HG03025 (cell line): ENCODE data around the gene USP6NL.

Experiments used
- ATAC-seq: cut with Tn5 transposase; IDR thresholded peaks from one replicate; pipeline ENCODE4 v1.9.1; 2021; ENCODE audit warnings: mild to moderate bottlenecking, moderate library complexity; ENCODE audit not compliant: unreplicated experiment, low FRiP score

The USP6NL gene

GRCh38 chr10:11617233-11617632, 5.8 kb upstream of the USP6NL start:
- no peak for ATAC-seq

GRCh38 chr10:11616021-11616420, 4.6 kb upstream of the USP6NL start:
- no peak for ATAC-seq

GRCh38 chr10:11615396-11615795, 3.9 kb upstream of the USP6NL start:
- ATAC-seq, result no peak

- ATAC-seq, result no peak
Measured at GRCh38 chr10:11612021-11613001, 861 bp upstream of the USP6NL start.

- ATAC-seq, result peak; percentile 6
Measured at GRCh38 chr10:11610826-11611247, 613 bp downstream of the USP6NL start.

- no peak for ATAC-seq
Measured at GRCh38 chr10:11610166-11610825, 1.2 kb downstream of the USP6NL start.

- no peak for ATAC-seq
Measured at GRCh38 chr10:11609492-11610093, 1.9 kb downstream of the USP6NL start.

- no peak for ATAC-seq
Measured at GRCh38 chr10:11609052-11609451, 2.4 kb downstream of the USP6NL start.

GRCh38 chr10:11608159-11609013, 3.1 kb downstream of the USP6NL start:
- no peak for ATAC-seq

- ATAC-seq, result no peak
Measured at GRCh38 chr10:11605807-11606408, 5.5 kb downstream of the USP6NL start.

- no peak for ATAC-seq
Measured at GRCh38 chr10:11604865-11605650, 6.4 kb downstream of the USP6NL start.

GRCh38 chr10:11603741-11604140, 7.7 kb downstream of the USP6NL start:
- no peak for ATAC-seq

- no peak for ATAC-seq
Measured at GRCh38 chr10:11602919-11603523, 8.4 kb downstream of the USP6NL start.

GRCh38 chr10:11602358-11602757, 9.1 kb downstream of the USP6NL start:
- ATAC-seq, result no peak

- ATAC-seq, result no peak
Measured at GRCh38 chr10:11601670-11602069, 9.8 kb downstream of the USP6NL start.

GRCh38 chr10:11600280-11600679, 11.2 kb downstream of the USP6NL start:
- ATAC-seq, result no peak

- ATAC-seq, result no peak
Measured at GRCh38 chr10:11598712-11599397, 12.6 kb downstream of the USP6NL start.

- ATAC-seq, result no peak
Measured at GRCh38 chr10:11597470-11597869, 14.0 kb downstream of the USP6NL start.
